Breast epithelium (tissue), 3 donors: ENCODE results near the gene ANKH.

Source experiments
- POLR2A ChIP-seq: fragments of 450-650 bp; IDR thresholded peaks from one replicate; pipeline ENCODE4 v1.6.1; 2016; ENCODE audit warnings: antibody characterized with exemption, mild to moderate bottlenecking, moderate library complexity
- TF ChIP-seq, protein P1 (sequence below), 3 donors: fragments of 450-650 bp; IDR thresholded peaks; one replicate each; pipeline ENCODE4 v1.5.1; 2016 to 2017; ENCODE audit warnings: antibody characterized with exemption in 3 of 3, mild to moderate bottlenecking in 3 of 3, moderate library complexity in 3 of 3

DNA sequence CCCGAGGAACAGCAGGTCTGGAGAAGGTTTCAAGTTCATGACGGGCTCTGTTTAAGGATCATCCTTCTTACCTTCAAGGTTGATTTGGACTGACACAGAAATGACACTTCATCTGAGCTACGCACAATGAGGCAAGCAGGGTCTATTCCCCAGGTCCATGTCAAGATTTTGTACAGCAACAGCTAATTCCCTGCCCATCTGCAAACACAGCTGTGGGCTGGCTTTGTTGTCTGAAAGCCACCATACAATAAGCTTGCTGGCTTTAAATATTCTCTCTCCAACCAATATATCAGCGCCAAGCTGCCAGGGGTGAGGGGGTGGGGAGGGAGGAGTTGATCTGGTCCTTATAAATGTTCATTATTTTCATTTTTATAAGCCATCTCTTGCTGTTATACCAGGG is 115.1 kb downstream of the ANKH start:
- TF ChIP-seq, protein P1, sequence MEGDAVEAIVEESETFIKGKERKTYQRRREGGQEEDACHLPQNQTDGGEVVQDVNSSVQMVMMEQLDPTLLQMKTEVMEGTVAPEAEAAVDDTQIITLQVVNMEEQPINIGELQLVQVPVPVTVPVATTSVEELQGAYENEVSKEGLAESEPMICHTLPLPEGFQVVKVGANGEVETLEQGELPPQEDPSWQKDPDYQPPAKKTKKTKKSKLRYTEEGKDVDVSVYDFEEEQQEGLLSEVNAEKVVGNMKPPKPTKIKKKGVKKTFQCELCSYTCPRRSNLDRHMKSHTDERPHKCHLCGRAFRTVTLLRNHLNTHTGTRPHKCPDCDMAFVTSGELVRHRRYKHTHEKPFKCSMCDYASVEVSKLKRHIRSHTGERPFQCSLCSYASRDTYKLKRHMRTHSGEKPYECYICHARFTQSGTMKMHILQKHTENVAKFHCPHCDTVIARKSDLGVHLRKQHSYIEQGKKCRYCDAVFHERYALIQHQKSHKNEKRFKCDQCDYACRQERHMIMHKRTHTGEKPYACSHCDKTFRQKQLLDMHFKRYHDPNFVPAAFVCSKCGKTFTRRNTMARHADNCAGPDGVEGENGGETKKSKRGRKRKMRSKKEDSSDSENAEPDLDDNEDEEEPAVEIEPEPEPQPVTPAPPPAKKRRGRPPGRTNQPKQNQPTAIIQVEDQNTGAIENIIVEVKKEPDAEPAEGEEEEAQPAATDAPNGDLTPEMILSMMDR (IDR thresholded peaks at IDR 0.05): no peak
- TF ChIP-seq POLR2A: no peak
